K562 (cell line): Measurements from ENCODE around the gene SCFD2. TPM values are rescaled to one million over a fixed set of nuclear protein-coding genes. Genes with fewer than 3 reads are reported as not detected.

Experiments used
- ATAC-seq: fragments of 200-7000 bp; cut with Tn5 transposase; 3 replicates; pipeline ENCODE4 v1.9.1; 2020; ENCODE audit warnings: moderate library complexity
- BruUV-seq: library from RNA; stranded (reverse); fragments of 400-500 nt; replicated peaks from 2 replicates; lab custom pipeline; 2021; lab: Mats Ljungman, UMichigan
- CTCF ChIA-PET: fragments of 300-600 bp; formaldehyde crosslinking; extraction: SDS; loops from one replicate; lab custom pipeline; 2021; ENCODE audit warnings: low intra/inter-chr PET ratio; lab: Yijun Ruan, JAX
- POLR2A ChIA-PET: fragments of 300-600, 350-650 bp; sonication (Branson Sonifier 250); formaldehyde crosslinking; extraction: SDS; loops from one replicate; lab custom pipeline; 2021; ENCODE audit warnings: antibody characterized with exemption, inconsistent platforms; lab: Yijun Ruan, JAX
- DNase-seq, 4 experiments: peaks; one replicate each; pipeline versions ENCODE4 v3.0.0 to v3.0.0-alpha.2; 2011 to 2018; ENCODE audit warnings: low spot score in 3 of 4, mixed read lengths in 3 of 4; ENCODE audit errors: extremely low read depth in 1 of 4
- FAIRE-seq: peaks from 2 replicates; lab custom pipeline; 2011; peaks lifted over from hg19 to GRCh38; lab: Jason Lieb, UNC
- H2AFZ ChIP-seq: 2 replicates; pipeline ENCODE4 v1.6.0; 2011; ENCODE audit warnings: low read depth, low read length, control low read depth, inconsistent platforms
- H3K27ac ChIP-seq: fragments of 200-600 bp; 3 replicates; pipeline ENCODE4 v1.8.0; 2011; ENCODE audit warnings: low read depth, mild to moderate bottlenecking, control low read depth, inconsistent platforms, low read length, moderate library complexity, mixed read lengths; ENCODE audit errors: extremely low read depth
- H3K27me3 ChIP-seq, 2 experiments: fragments of 300-600 bp in 1 of 2; 2 replicates in 1 of 2; 3 replicates in 1 of 2; pipeline versions ENCODE4 v1.6.0 to v1.8.0; 2011; ENCODE audit warnings: inconsistent platforms in 2 of 2, low read length in 2 of 2, mild to moderate bottlenecking in 1 of 2, mixed read lengths in 1 of 2, moderate library complexity in 1 of 2; ENCODE audit not compliant: control insufficient read depth in 2 of 2, insufficient read depth in 2 of 2
- H3K36me3 ChIP-seq: fragments of 300-600 bp; 3 replicates; pipeline ENCODE4 v1.8.0; 2011; ENCODE audit warnings: mild to moderate bottlenecking, low read length, inconsistent platforms; ENCODE audit not compliant: control insufficient read depth, insufficient read depth
- H3K4me1 ChIP-seq, 2 experiments: fragments of 200-600 bp in 1 of 2; replicated peaks in 1 of 2; 2 replicates in 1 of 2; 3 replicates in 1 of 2; pipeline versions ENCODE4 v1.5.1 to v1.8.0; 2011; ENCODE audit warnings: inconsistent platforms in 2 of 2, low read length in 2 of 2, mild to moderate bottlenecking in 1 of 2, mixed read lengths in 1 of 2, moderate library complexity in 1 of 2; ENCODE audit not compliant: control insufficient read depth in 2 of 2, insufficient read depth in 2 of 2
- H3K4me2 ChIP-seq: 2 replicates; pipeline ENCODE4 v1.6.1; 2011; ENCODE audit warnings: low read length, control low read depth, inconsistent platforms, mixed read lengths; ENCODE audit not compliant: insufficient read depth
- H3K4me3 ChIP-seq: fragments of 200-600 bp; sonication (generic), shearing (Covaris generic); 2 replicates; pipeline ENCODE4 v1.5.1; 2016; ENCODE audit warnings: control low read depth, inconsistent platforms
- H3K79me2 ChIP-seq: fragments of 200-600 bp; 3 replicates; pipeline ENCODE4 v1.8.0; 2011; ENCODE audit warnings: low read length, inconsistent platforms; ENCODE audit not compliant: control insufficient read depth, insufficient read depth
- H3K9ac ChIP-seq, 2 experiments: 2 replicates each; pipeline versions ENCODE4 v1.6.0 to v1.6.1; 2011; ENCODE audit warnings: low read depth in 2 of 2, low read length in 2 of 2, control low read depth in 1 of 2, inconsistent platforms in 1 of 2, mild to moderate bottlenecking in 1 of 2, mixed read lengths in 1 of 2; ENCODE audit not compliant: insufficient read depth in 1 of 2
- H3K9me1 ChIP-seq: one replicate; pipeline ENCODE4 v1.6.0; 2011; ENCODE audit warnings: inconsistent platforms, mild to moderate bottlenecking, low read length, moderate library complexity; ENCODE audit not compliant: control insufficient read depth, insufficient read depth
- H3K9me3 ChIP-seq: replicated peaks from 2 replicates; pipeline ENCODE4 v1.5.1; 2011; ENCODE audit warnings: low read depth, low read length, inconsistent platforms; ENCODE audit not compliant: control insufficient read depth, insufficient read depth
- H4K20me1 ChIP-seq: replicated peaks from 2 replicates; pipeline ENCODE4 v1.6.1; 2011; ENCODE audit warnings: low read length, inconsistent platforms, mixed read lengths; ENCODE audit not compliant: control insufficient read depth, insufficient read depth
- ARHGAP35 ChIP-seq: fragments of 450-650 bp; IDR thresholded peaks from 2 replicates; pipeline ENCODE4 v1.6.1; 2018; ENCODE audit not compliant: partially characterized antibody
- EGR1 ChIP-seq: fragments of 450-650 bp; conservative IDR thresholded peaks from 2 replicates; pipeline ENCODE4 v1.6.1; 2017; ENCODE audit warnings: mild to moderate bottlenecking
- ETV6 ChIP-seq, 3 experiments: fragments of 150-350 bp in 1 of 3; sonication (generic) in 1 of 3; formaldehyde crosslinking in 1 of 3; IDR thresholded peaks; 2 replicates each; pipeline versions ENCODE4 v1.6.1 to v1.8.0; 2014 to 2022; ENCODE audit warnings: borderline replicate concordance in 2 of 3, low read depth in 2 of 3, antibody characterized with exemption in 1 of 3, low read length in 1 of 3, mild to moderate bottlenecking in 1 of 3, missing genetic modification reagents in 1 of 3
- EWSR1 ChIP-seq: fragments of 450-650 bp; IDR thresholded peaks from 2 replicates; pipeline ENCODE4 v1.6.1; 2018; ENCODE audit warnings: borderline replicate concordance, mild to moderate bottlenecking, low read depth, moderate library complexity; ENCODE audit not compliant: partially characterized antibody
- GABPB2 ChIP-seq: fragments of 250-450 bp; sonication (Bioruptor Pico); conservative IDR thresholded peaks from 2 replicates; pipeline ENCODE4 v1.5.1; 2021; ENCODE audit warnings: mild to moderate bottlenecking
- HDAC1 ChIP-seq, 2 experiments: fragments of 450-650 bp; IDR thresholded peaks; 2 replicates each; pipeline ENCODE4 v1.6.1; 2016 to 2017; ENCODE audit warnings: inconsistent platforms in 1 of 2, mild to moderate bottlenecking in 1 of 2, moderate library complexity in 1 of 2
- MXI1 ChIP-seq: IDR thresholded peaks from 2 replicates; pipeline ENCODE4 v1.6.1; 2011; ENCODE audit warnings: low read depth, mild to moderate bottlenecking, improper control_type of control experiment, low read length
- PHB ChIP-seq: fragments of 250-450 bp; sonication (Bioruptor Pico); IDR thresholded peaks from 2 replicates; pipeline ENCODE4 v1.5.0; 2021
- RHOXF2B ChIP-seq: fragments of 250-450 bp; sonication (Bioruptor Pico); conservative IDR thresholded peaks from 2 replicates; pipeline ENCODE4 v1.5.1; 2021
- ZKSCAN1 ChIP-seq: fragments of 150-350 bp; IDR thresholded peaks from 2 replicates; pipeline ENCODE4 v1.6.1; 2016; ENCODE audit warnings: low read depth, low read length
- ZNF133 ChIP-seq: fragments of 250-450 bp; sonication (Bioruptor Pico); IDR thresholded peaks from 2 replicates; pipeline ENCODE4 v1.4.0; 2020; ENCODE audit warnings: mild to moderate bottlenecking
- WGBS: fragments of 100-300 bp; shearing (Covaris generic); methylation state at CpG from one replicate; pipeline ENCODE4 v1.1.6; 2016; ENCODE audit warnings: low coverage, mixed read lengths; ENCODE audit not compliant: insufficient coverage; ENCODE audit errors: missing lambda C conversion rate; 5-methylcytosine and 5-hydroxymethylcytosine counted together
- in situ Hi-C: fragments of 300-500 bp; cut with MboI; formaldehyde crosslinking; loops from 4 replicates; pipeline ENCODE4 v1.15.0; 2018; ENCODE audit warnings: inconsistent platforms, mixed read lengths
- intact Hi-C: fragments of 100-400 bp; cut with micrococcal nuclease; formaldehyde crosslinking; loops from 2 replicates; pipeline ENCODE4 v1.14.2; 2022
- polyA plus RNA-seq, 8 experiments: library from polyadenylated mRNA; depleted of rRNA in 4 of 8; stranded (reverse) in 5 of 8; unstranded in 3 of 8; fragments of >200 nt; fragmentation: Nextera tagmentation in 2 of 8; fragmentation: Illumina TruSeq in 1 of 8; extraction: Ambion mirVana in 2 of 8; extraction: Trizol in 1 of 8; gene quantifications; 2 replicates each; pipeline versions ENCODE4 v1.2.1 to v1.2.3, GENCODE V29; 2011 to 2014; ENCODE audit warnings: inconsistent platforms in 1 of 8, missing spikeins in 1 of 8
- total RNA-seq, 7 experiments: library from RNA; depleted of rRNA in 6 of 7; stranded (reverse); fragments of >200 nt in 6 of 7; fragmentation: Illumina TruSeq in 2 of 7; extraction: Trizol in 2 of 7; gene quantifications; 2 replicates each; pipeline versions ENCODE4 v1.2.1 to v1.2.3, GENCODE V29; 2011 to 2021; ENCODE audit warnings: low replicate concordance in 1 of 7
- TF ChIP-seq, protein P1 (sequence below), 3 experiments: fragments of 200-800 bp in 1 of 3; sonication (Bioruptor generic) in 1 of 3; sonication (generic) in 1 of 3; formaldehyde crosslinking in 1 of 3; IDR thresholded peaks; 2 replicates each; pipeline versions ENCODE4 v1.6.1 to v1.8.0; 2016 to 2022; ENCODE audit warnings: mild to moderate bottlenecking in 2 of 3, missing compliant biosample characterization in 2 of 3, missing genetic modification characterization in 2 of 3, missing genetic modification reagents in 1 of 3

Gene SCFD2
- total and polyA plus RNA-seq, 9 of the 15 experiments (the other 6 are each of a cell fraction or from before 2014, with no cell fraction given), result 5.7 to 30.3 (median 22.8) TPM

DNA sequence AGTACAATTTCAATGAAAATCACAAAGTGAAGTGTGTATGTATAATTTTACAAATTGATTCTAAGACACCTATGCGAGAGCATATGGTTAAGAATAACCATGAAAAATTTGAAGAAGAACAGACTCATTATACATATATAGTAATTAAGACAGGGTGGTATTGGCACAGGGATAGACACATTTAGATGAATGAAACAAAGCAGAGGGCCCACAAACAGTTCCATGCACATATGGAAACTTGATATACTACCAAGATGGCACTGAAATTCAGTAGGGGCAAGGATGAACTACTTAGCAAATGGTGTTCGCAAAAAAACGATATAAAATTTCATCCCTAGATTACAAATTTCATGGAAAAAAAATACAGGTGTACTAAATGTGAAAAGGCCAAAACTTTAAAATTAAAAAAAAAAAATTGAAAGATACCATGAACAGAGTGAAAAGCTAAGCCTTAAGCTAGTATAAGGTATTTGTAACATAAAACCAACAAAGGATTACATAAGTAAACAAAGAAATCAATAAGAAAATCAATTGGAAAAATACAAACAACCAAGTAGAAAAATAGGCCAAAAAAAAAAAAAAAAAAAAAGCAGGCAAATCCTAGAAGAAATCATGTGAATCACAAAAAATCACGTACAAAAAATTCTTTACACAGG is 418.3 kb downstream of the SCFD2 start:
- Histone ChIP-seq H3K9me1 (no peaks in the 10 kb centered on the region), H3K27ac (no peak overlapping the region), H3K27me3 (no peaks in the 10 kb centered on the region), H3K4me2 (no peak overlapping the region), H2AFZ (no peak overlapping the region), H3K9me3 (no peaks in the 10 kb centered on the region), H3K4me1 (no peaks in the 10 kb centered on the region), H3K4me3 (no peak overlapping the region), H3K36me3 (no peaks in the 10 kb centered on the region), H3K79me2 (no peaks in the 10 kb centered on the region), H3K9ac (no peak overlapping the region), H4K20me1 (no peaks in the 10 kb centered on the region)
- DNase-seq (no peak), FAIRE-seq (no peak), ATAC-seq (no peak)
- ChIA-PET POLR2A (no interaction called here), CTCF (no interaction called here)
- BruUV-seq, result no TSS peak
- WGBS, result 67% methylated on average over 4 of the region's 4 CpGs
- intact Hi-C loops (no loop called here), in situ Hi-C loops (no loop called here)
- TF ChIP-seq GABPB2 (no peak), PHB (CRISPR knock-in tag) (no peak)

DNA sequence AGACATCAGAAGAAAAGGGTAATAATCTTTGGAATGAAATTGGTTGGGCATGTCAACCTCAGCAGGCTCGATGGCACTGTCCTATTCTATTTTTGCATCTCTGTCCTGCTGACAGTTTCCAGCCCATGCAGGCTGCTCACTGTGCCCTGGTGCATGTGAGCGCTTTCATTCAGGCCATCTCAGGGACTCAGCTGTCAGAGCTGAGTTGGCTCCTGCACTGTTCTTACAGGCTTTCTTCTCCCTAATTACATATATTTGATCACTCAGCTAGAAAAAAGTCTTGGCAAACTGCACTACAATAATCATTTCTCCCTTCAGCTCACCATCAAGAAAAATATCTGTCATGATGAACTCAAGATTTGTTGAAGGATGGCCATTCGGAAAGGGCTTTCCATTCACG is 419.0 kb downstream of the SCFD2 start:
- CTCF ChIA-PET, result no interaction called here
- no peak overlapping the region for H3K4me3 ChIP-seq
- ATAC-seq (no peak), FAIRE-seq (no peak), DNase-seq (no peak)
- no peaks in the 10 kb centered on the region for H4K20me1 ChIP-seq
- no peaks in the 10 kb centered on the region for H3K79me2 ChIP-seq
- H3K9me1 ChIP-seq, result no peaks in the 10 kb centered on the region
- no peak overlapping the region for H3K27ac ChIP-seq
- no peaks in the 10 kb centered on the region for H3K9me3 ChIP-seq
- intact Hi-C loops (no loop called here), in situ Hi-C loops (no loop called here)
- H3K36me3 ChIP-seq, result no peaks in the 10 kb centered on the region
- no peaks in the 10 kb centered on the region for H3K4me1 ChIP-seq
- H3K4me2 ChIP-seq, result no peak overlapping the region
- BruUV-seq, result no TSS peak
- H2AFZ ChIP-seq, result no peak overlapping the region
- H3K27me3 ChIP-seq, result no peaks in the 10 kb centered on the region
- POLR2A ChIA-PET, result no interaction called here
- no peak overlapping the region for H3K9ac ChIP-seq
- 66% methylated on average over 4 of the region's 4 CpGs for WGBS
- no peak for TF ChIP-seq ZKSCAN1
- TF ChIP-seq, protein P1, sequence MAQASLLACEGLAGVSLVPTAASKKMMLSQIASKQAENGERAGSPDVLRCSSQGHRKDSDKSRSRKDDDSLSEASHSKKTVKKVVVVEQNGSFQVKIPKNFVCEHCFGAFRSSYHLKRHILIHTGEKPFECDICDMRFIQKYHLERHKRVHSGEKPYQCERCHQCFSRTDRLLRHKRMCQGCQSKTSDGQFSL (CRISPR knock-in tag; IDR thresholded peaks at IDR 0.05), result no peak
- TF ChIP-seq, protein P1 (tag; IDR thresholded peaks at IDR 0.05), result no peak
- no peak for TF ChIP-seq ZNF133 (CRISPR knock-in tag)
- TF ChIP-seq ARHGAP35, result no peak
- no peak for TF ChIP-seq EGR1
- TF ChIP-seq ETV6 (IDR thresholded peaks at IDR 0.05; ENCODE audit: borderline replicate concordance in 1 of 2, low read depth in 2 of 2, low read length in 1 of 2), result no peak
- no peak for TF ChIP-seq ETV6 (CRISPR knock-in tag; IDR thresholded peaks at IDR 0.05; ENCODE audit: borderline replicate concordance)
- no peak for TF ChIP-seq RHOXF2B
- no peak for TF ChIP-seq MXI1
- no peak for TF ChIP-seq EWSR1
- TF ChIP-seq HDAC1 (IDR thresholded peaks at IDR 0.05), result no peak
